GM12874 (cell line): ENCODE measurements around the gene UQCR11.

ENCODE experiments used
- CTCF ChIP-seq: IDR thresholded peaks from 2 replicates; pipeline ENCODE4 v1.5.1; 2011; ENCODE audit warnings: low read depth, mild to moderate bottlenecking, control low read depth, low read length, moderate library complexity; ENCODE audit not compliant: insufficient read depth

The UQCR11 gene

GRCh38 chr19:1567116-1567847 is 38.0 kb downstream of the UQCR11 start:
- TF ChIP-seq CTCF, result no peak

- TF ChIP-seq CTCF, result no peak
These were observed 38.7 kb downstream of the UQCR11 start for GRCh38 chr19:1566392-1567115.

- no peak for TF ChIP-seq CTCF
These were observed 42.0 kb downstream of the UQCR11 start for GRCh38 chr19:1563251-1563650.

GRCh38 chr19:1561236-1561842 is 43.9 kb downstream of the UQCR11 start:
- TF ChIP-seq CTCF, result no peak

GRCh38 chr19:1560286-1560882 is 44.9 kb downstream of the UQCR11 start:
- no peak for TF ChIP-seq CTCF

GRCh38 chr19:1558552-1558951 is 46.7 kb downstream of the UQCR11 start:
- no peak for TF ChIP-seq CTCF
